ENCODE results near the gene IL6R. TPM values are rescaled to one million over a fixed set of nuclear protein-coding genes. Genes with fewer than 3 reads are reported as not detected.
"Not testable (repeated sequence)": the region's sequence is repeated elsewhere in the genome, so short reads cannot be mapped to it uniquely, and the experiment has no call there.

Gene IL6R
- polyA plus RNA-seq, 10 donors: 3.1 to 7.6 (median 4.2) TPM

DNA sequence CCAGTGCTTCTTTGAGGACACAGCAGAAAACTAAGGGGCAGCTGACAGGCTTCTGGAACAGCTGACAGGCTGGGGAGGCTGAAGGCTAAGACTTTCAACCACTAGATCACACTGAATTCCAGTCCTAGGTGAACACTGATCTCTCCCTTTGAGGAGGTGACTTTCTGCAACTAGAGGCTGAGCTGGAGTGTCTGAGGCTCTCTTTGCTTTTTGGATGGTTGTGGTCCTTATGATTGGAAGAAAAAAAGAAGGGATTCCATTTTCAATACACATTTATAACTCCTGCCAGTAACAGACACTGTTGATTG lies 1.4 kb downstream of the IL6R start:
- no peak for DNase-seq

DNA sequence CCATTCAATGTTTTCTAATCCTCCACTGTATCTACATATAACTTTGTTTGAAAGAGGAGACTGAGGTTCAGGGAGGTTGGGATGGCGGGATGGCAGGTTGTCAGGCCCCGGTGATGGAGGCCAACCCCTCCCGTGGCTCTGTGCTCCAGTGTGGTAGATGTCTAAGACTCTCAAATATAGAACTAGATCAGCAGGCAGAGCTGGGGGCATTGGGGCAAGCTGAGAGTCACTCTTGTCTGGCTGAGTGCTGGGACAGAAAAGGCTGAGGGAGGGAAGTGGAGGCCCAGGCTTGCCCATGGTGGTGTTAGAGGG lies 1.7 kb downstream of the IL6R start:
- DNase-seq: peak in 1 of 3 donors; percentile 25

DNA sequence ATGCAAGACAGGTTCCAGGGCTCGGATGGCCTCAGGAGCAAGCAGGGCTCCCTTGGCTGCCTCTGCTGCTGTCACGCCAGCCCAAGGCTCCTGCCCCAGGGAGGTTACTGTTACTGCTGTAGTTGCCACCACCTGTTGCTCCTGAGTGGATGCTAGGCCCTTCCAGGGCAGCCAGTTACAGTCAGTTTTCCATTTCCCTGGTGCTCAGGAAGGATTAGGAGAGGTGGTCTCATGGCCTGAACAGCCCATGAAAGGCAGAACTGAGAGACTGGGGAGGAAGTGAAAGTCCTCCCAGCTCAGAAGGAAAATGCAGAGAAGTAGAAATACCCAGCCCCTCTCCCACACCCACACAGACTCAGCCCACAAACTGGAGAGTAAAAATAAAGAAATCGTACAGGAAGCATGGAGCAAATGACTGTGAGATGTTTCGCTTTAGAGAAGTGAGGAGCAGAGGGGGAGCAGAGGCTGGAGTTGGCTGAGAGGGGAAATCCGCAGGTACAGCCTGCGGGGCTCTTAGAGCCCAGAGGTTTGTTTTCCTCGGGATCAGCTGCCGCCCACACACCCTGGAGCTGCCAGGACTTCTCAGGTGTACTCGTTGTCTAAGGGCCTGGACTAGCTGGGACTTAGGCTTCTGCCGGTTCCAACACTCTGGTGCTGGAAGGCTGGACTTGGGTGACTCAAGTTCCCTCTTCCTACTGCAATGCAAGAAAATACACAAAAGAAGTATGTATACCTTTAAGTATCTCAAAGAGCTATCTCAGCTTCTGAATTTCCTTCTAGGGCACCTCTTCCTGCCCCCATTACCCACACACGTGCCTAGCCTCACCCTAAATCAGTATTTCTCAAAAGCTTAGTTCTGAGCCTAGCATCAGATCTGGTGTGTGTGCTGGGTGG lies 2.3 kb downstream of the IL6R start:
- peak in 1 of 3 donors; percentile 58 for DNase-seq

DNA sequence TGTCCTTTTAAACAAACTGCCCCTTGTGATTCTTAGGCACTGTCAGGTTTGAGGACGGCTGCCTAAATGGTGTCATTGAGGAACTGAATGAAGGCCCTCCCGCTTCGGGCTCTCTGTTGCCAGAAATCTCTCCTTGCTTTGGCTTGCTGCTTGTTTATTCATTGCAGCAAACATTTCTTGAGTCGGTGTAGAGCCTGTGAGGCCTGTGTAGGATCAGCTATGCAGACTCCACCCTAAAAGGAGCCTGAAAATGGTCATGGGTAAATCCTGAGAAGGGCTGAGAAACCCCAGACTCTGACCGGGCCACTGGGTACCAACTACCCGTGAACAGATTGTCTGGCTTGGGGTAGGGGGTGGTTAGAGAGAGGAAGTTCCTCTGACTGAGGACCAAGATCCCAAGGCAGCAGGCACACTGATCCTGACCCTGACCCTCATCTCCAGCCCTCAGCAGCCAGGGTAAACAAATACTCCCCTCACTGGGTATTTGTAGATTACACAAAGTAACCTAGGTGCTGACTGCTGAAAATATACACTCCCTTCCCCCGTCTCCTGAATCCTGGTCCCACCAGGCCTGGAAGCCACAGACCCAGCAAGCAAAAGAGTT lies 3.1 kb downstream of the IL6R start:
- DNase-seq: peak in 1 of 3 donors; percentile 36

DNA sequence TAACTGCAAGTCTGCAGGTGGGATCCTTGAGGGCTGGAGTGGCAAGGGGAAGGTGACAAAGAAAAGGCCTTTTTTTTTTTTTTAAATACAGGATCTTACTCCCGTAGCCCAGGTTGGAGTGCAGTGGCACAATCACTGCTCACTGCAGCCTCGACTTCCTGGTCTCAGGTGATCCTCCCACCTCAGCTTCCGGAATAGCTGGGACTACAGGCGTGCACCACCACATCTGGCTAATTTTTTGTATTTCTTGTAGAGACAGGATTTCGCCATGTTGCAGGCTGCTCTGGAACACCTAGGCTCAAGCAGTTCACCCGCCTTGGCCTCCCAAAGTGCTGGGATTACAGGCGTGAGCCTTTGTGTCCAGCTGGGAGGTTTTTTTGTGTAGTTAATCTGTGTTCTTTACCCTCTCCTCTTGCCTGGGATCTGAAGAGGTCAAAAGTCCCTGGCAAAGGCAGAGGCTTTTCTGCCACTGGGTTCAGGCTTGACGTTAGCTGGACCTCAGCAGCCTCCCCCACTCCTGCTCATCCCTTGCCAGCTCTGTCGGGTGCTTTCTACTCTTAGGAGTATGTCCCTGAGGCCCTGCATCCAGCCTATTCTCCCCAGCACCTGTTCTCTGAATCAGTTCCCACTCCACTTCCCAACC lies 5.2 kb downstream of the IL6R start:
- DNase-seq: no peak

DNA sequence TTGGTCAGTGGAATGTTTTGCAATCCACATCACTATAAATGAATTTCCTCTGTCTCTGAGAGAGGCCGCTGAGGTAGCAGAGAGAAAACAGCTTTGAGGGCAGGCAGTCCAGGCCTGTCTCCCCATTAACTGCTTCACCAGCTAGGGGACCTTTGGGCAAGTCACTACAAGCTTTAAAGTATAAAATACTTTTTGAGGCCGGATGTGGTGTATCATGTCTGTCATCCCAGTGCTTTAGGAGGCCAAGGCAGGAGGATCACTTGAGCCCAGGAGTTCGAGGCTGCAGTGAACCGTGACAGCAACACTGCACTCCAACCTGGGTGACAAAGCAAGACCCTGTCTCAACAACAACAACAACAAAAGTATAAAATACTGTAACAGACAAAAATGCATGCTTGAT lies 6.4 kb downstream of the IL6R start:
- DNase-seq: no peak

DNA sequence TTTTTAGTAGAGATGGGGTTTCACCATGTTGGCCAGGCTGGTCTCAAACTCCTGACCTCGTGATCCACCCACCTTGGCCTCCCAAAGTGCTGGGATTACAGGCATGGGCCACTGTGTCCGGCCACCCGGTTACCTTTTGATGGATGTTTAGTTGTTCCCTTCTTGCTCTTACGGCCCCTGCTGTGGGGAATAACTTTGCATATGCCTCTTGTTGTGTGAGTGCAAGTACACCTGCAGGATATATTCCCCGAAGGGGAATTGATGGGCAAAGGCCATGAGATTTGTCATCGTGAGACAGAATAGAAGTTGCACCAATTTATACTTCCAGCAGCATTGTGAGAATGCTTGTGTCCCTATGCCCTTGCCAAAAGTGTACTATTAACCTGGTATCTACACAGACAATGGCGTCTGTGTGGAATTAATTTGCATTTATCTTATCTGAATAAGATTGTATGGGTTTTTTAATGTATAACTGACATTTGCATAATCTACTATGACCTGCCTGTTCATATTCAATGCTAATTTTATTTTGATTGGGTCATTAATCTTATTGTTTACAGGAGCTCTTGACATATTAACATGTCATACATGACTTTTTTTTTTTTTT lies 8.1 kb downstream of the IL6R start:
- no peak for DNase-seq

DNA sequence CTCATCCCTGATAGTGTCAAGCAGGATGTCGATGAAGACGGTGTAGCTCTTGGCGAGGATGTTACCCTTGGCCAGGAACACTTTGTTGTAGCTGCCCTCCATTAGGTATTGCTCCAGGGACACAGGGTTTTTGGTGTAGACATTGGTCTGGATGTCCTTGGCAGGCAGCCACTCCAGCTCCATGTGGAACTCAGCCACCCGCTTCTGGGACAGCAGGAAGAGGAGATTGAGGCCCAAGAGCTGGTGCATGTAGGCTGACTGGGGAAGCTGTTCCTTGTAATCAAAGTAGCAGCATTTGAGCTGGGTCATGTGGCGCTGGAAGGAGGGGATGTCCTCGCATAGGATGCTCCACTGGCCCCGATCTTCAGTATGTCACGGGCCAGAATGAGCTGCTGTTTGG lies 9.5 kb downstream of the IL6R start:
- DNase-seq: no peak

DNA sequence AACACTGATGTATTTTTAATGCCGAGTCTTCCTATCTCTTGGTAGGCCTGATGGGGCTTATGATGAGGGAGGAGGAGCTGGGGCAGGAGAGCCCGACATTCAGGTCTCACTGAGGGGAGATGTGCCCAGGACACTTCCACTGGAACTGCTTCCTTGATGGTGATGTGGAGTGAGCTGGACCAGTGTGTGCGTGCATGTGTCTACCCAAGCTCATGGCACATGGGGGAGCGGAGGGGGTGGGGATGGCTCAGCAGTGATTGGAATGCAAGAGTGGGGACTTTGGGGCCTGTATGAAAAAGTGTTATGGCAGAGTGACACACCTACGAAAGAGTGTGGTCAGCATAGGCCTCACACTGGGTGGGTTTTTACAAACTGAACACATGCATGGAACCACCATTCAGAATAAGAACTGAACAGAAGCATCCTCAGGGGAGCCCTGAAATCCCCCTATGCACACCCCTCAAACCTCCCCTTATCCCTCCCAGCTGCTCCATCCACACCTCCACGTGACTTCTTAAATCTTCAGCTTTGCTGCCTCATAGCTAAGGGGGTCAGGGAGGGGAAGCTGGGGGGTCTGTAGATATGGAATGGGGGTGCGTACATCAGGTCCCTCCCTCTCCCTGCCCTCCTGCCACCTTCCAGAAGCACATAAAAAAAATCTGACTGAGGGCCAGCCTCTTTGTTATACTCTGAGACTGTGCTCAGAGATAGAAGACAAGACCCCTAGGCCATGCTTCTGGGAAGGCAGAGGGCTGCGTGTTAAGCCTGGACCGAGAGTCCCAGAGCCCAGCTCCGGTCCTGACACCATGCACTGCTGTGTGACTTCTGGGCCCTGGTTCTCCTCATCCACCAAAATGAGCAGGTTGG lies 11.6 kb downstream of the IL6R start:
- no peak for DNase-seq

DNA sequence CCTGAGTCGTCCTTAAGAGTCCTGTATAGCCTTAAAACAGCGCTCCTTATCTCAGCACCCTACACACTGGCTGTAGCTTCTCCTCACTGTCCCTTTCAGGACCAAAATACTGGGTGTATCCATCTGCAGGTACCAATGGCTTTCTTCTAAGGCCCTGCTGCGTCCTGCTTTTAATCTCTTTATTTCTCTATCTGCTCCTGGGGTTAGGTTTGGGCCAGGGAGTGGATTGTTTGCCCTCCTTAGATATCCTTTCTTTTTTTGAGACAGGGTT lies 12.1 kb downstream of the IL6R start:
- no peak for DNase-seq

DNA sequence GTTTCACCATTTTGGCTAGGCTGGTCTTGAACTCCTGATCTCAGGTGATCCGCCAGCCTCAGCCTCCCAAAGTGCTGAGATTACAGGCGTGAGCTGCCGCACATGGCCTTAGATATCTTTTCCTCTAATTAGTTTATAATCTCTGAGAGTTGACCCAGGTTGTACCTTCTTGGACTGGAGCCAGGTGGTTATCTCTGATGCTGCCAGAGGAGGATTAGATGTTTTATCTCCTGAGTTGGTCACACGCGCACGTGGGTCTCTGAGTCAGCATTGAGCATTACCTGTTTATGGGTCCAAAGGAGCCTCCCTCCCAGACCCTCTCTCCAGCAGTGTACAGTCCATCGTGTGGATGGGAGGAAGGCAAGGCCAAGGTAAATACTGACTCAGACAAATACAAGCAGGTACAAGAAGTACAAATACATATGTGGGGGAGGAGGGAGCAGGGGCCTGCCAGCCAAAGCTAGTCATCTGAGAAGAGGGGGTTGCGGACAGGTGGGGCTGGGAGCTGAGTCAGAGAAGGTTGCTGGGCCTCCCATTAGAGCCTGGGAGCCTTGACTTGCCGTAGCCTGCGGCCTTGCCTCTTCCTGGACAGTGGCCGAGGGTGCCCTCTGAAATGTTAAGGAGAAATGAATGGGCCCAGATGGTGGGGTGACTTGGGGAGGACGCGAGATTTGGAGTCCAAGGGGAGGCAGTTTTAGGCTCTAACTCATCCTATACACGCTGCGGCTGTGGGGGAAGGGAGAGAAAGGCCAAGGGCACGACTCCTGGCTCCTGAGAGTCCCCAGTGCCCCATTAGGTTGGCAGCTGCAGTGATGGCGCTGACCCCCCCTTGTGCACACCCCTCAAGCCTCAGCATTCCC lies 13.1 kb downstream of the IL6R start:
- DNase-seq: no peak

DNA sequence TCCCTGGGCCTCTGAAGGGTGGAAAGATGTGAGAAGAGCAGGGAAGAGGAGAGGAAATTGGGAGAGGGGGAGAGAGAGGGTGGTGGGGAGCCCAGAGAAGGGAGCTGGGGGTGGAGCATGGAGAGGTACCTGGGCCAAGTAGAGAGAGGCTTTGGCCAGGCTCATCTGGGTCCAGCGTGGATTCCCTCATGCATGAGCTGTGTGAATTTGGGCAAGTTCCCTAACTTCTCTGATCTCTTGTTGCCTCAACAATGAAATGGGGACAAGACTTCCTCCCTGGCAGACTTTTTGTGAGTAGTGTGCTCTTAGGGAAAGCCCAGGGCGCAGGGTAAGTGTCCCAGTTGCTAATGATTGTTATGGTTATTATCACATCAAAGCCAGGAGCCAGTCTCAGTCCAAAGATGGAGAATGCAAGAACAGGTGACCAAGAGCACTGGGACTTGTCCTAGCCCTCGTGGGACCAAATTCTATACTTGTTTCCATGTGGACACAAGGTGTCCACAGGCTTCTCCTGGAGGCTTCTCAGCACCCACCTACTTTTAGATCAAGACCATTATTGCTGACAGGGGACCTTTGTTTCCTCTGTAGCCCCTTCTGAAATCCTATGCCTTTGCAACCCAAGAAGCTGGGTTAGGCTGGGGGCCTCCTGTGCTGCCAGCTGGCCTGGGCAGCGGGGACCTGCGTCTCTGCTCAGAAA lies 13.9 kb downstream of the IL6R start:
- no peak for DNase-seq

DNA sequence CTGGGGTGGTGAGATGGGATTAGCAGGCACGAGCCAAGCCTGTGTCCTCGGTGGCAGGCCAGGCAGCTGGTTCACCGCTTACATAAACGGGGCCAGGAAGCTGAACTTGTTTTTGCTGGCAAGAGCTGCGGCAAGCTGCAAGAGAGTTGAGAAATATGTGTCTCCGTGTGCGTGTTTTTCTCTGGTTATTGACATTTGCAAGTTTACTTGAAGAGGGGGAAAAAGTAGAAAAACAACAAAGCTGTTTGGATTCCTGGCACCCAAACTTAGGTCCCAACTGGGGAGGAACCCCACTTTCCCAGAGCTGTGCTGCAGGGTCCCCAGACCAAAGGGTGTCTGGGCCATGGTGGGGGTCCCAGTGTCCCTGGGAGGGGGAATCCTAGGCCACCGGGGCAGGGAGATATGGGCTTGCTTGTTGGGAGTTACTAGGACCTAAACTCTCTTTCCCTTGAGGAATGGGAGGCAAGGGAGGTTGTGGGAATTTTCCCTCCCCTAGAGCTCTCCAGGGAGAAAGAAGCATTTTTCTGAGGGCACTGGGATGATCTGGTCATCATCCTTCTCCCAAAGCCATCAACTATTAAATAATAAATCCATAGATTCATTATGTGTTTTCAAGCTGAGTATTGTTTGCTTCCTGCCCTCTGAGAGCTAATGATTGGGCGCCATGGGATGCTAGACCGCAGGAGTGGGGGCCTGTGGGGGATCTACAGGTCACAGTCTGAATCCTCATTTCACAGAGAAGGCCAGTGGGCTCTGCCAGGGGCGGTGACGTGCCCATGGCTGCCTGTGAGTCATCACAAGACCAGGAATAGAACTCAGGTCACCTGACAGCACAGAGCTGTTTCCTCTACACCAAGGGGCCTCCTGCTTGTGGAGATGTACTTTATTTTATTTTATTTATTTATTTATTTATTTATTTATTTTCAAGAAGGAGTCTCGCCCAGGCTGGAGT lies 14.8 kb downstream of the IL6R start:
- DNase-seq: peak; percentile 68 to 85 (median 71)

DNA sequence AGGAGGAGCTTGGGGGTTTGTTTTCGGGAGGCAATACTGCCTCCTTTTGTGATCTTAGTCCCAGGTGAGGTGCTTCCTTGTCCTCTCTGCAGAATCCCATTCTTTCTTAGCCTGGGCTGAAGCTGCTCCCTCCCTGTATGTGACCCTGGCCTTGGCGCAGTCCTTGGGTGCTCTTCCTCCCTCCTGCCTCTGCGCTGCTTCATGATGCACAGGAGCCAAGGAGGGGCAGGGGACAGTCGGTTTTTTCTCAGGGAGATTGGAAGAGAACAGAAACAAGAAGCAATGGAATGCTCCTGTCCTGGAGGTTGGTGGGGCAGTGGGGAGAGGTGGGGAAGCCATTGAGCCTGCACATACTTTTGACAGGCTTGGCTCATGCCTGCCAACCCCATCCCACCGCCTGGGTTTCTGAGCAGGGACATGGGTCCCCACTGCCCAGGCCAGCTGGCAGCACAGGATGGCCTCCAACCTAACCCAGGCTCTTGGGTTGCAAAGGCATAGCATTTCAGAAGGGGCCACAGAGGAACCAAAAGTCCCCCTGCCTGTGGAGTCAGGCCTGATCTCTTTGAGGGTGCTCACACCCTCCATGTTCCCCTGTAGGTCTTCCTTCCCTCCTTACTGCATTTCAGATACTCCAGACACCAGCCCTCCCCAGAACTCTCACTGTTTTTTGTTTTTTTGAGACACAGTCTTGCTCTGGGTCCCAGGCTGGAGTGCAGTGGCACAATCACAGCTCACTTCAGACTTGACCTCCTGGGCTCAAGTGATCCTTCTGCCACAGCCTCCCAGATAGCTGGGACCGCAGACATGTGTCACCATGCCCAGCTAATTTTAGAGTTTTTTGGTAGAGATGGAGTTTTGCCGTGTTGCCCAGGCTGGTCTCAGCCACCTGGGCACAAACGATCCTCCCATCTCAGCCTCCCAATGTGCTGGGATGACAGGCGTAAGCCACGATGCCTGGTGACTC lies 16.1 kb downstream of the IL6R start:
- DNase-seq: no peak

DNA sequence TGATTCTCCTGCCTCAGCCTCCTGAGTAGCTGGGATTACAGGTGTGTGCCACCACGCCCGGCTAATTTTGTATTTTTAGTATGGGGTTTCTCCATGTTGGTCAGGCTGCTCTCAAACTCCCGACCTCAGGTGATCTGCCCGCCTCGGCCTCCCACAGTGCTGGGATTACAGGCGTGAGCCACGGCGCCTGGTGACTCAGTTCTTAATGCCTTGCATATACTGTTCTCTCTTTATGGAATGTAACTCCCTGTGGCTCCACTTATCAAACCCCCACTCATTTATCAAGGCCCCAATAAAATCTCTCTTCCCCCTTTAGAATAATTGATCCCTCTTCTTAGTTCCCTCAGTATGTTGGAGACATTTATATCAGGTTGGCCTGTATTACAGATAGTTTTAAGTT lies 16.9 kb downstream of the IL6R start:
- not testable (repeated sequence) for DNase-seq

DNA sequence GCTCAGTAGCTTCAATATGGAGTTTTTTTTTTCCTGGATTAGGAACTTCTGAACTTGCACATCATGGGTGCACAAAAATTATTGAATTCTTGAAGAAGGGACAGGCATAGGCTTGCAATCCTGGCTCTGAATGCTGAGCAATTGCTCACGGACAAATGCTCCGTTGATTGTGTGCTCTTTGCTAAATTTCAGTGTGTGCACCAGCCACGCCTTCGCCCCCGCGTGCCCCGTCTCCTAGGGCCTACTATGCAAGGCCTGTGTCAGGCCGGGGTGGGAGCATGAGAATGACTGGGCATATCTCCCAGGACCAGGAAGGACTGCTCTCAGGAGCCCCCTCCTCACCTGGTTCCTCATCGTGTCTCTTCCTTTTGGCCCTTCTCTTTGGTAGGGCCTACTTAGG lies 17.4 kb downstream of the IL6R start:
- DNase-seq: no peak

DNA sequence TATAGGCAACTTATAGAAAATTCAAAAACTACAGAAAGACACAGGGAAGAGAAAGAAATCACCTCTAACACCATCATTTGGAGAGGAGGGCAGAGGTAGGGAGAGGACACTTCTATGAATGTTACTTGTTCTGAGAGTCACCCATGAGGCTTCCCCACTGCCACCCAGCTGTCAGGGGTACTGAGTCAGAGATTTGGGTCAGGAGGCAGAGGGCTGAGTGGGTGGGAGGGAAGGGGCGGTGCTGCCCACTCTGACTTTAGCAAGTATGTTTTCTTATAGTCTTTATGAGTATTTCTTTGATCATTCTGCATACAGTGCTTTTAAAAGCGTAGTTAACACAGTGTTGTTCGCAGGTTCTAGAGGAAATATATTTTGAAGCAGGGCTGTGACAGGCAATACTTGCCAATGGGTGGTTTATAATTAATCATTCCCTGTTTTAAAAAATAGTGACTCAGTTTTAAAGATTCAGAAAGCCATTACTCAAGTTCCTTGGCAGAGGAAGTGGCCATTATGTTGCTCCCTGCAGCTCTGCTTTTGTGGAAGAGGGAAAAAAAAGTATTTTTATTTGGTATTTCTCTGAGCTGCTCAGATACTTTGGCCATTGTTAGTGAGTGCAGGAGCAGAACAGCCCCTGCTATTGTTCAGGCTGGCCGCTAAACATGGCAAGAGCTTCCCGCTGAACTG lies 18.3 kb downstream of the IL6R start:
- DNase-seq: peak in 1 of 3 donors; percentile 48

DNA sequence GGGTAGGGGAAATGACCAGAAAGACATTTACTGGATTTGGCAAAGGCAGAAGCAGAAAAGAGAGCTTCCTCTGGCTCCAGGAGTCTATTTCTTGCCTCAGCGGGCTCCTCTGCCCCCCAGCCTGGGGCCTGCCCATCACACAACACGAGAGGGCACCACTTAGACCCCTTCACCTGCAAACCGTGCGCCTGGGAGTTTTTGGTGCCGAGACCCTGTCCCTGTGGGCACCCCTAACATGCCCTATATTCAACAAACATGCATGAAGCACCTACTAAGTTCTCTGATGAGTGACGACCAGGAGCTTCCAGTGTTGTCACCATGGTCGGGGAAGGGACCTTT lies 18.8 kb downstream of the IL6R start:
- DNase-seq: no peak

Measured in muscle of back (tissue), 11 donors.